Endothelial cell of umbilical vein (primary cell): ENCODE results near the gene MAGIX. TPM values are rescaled to one million over a fixed set of nuclear protein-coding genes. Genes with fewer than 3 reads are reported as not detected.

ENCODE experiments used
- BruUV-seq: library from RNA; stranded (reverse); fragments of 400-500 nt; replicated peaks from 2 replicates; lab custom pipeline; 2021; lab: Mats Ljungman, UMichigan
- CTCF ChIA-PET: fragments of 300-600, 350-600 bp; sonication (Branson Sonifier 250); formaldehyde crosslinking; loops from one replicate; lab custom pipeline; 2021; ENCODE audit warnings: antibody characterized with exemption, inconsistent platforms; lab: Charles Lee
- POLR2A ChIA-PET: fragments of 300-600, 350-600 bp; sonication (Branson Sonifier 250); formaldehyde crosslinking; loops from one replicate; lab custom pipeline; 2021; ENCODE audit warnings: antibody characterized with exemption, inconsistent platforms; lab: Charles Lee
- DNase-seq: peaks from one replicate; pipeline ENCODE4 v3.0.0-alpha.2; 2011; ENCODE audit warnings: low read depth, low spot score
- FAIRE-seq: peaks from 2 replicates; lab custom pipeline; 2011; peaks lifted over from hg19 to GRCh38; lab: Jason Lieb, UNC
- H2AFZ ChIP-seq: 2 replicates; pipeline ENCODE4 v1.6.0; 2012; ENCODE audit warnings: low read depth, low read length, control low read depth, inconsistent platforms
- H3K27ac ChIP-seq: 2 replicates; pipeline ENCODE4 v1.5.1; 2011; ENCODE audit warnings: low read depth, mild to moderate bottlenecking, control low read depth, low read length, moderate library complexity; ENCODE audit not compliant: insufficient read depth
- H3K27me3 ChIP-seq, 2 experiments: 2 replicates each; pipeline versions ENCODE4 v1.6.0 to v1.6.1; 2011; ENCODE audit warnings: low read length in 2 of 2, mixed read lengths in 1 of 2; ENCODE audit not compliant: control insufficient read depth in 2 of 2, insufficient read depth in 2 of 2
- H3K36me3 ChIP-seq, 2 experiments: 2 replicates in 1 of 2; 3 replicates in 1 of 2; pipeline ENCODE4 v1.5.1; 2011; ENCODE audit warnings: low read length in 2 of 2, mild to moderate bottlenecking in 1 of 2, moderate library complexity in 1 of 2; ENCODE audit not compliant: control insufficient read depth in 2 of 2, insufficient read depth in 2 of 2; ENCODE audit errors: extremely low read depth in 1 of 2
- H3K4me1 ChIP-seq: 3 replicates; pipeline ENCODE4 v1.5.1; 2011; ENCODE audit warnings: mild to moderate bottlenecking, low read length; ENCODE audit not compliant: control insufficient read depth, insufficient read depth; ENCODE audit errors: extremely low read depth
- H3K4me2 ChIP-seq: 2 replicates; pipeline ENCODE4 v1.6.1; 2011; ENCODE audit warnings: low read length, control low read depth, mixed read lengths; ENCODE audit not compliant: insufficient read depth
- H3K4me3 ChIP-seq, 3 experiments: fragments of 200-600 bp in 1 of 3; sonication (generic), shearing (Covaris generic) in 1 of 3; replicated peaks in 1 of 3; 2 replicates each; pipeline ENCODE4 v1.5.1; 2011 to 2016; ENCODE audit warnings: control low read depth in 3 of 3, low read length in 3 of 3, mild to moderate bottlenecking in 2 of 3, inconsistent platforms in 1 of 3, low read depth in 1 of 3, moderate library complexity in 1 of 3; ENCODE audit not compliant: insufficient read depth in 1 of 3
- H3K79me2 ChIP-seq: 2 replicates; pipeline ENCODE4 v1.6.0; 2012; ENCODE audit warnings: low read length, inconsistent platforms; ENCODE audit not compliant: control insufficient read depth, insufficient read depth
- H3K9ac ChIP-seq: replicated peaks from 2 replicates; pipeline ENCODE3; 2011; ENCODE audit warnings: low read length, control low read depth; ENCODE audit not compliant: insufficient read depth; ENCODE audit errors: extremely low read depth
- H3K9me1 ChIP-seq: replicated peaks from 3 replicates; pipeline ENCODE4 v1.6.0; 2011; ENCODE audit warnings: mild to moderate bottlenecking, low read length; ENCODE audit not compliant: control insufficient read depth, insufficient read depth; ENCODE audit errors: extremely low read depth
- H3K9me3 ChIP-seq: replicated peaks from 2 replicates; pipeline ENCODE4 v1.5.1; 2012; ENCODE audit warnings: low read length, inconsistent platforms; ENCODE audit not compliant: control insufficient read depth, insufficient read depth
- H4K20me1 ChIP-seq: replicated peaks from 2 replicates; pipeline ENCODE3; 2011; ENCODE audit warnings: mild to moderate bottlenecking, low read length; ENCODE audit not compliant: control insufficient read depth, insufficient read depth; ENCODE audit errors: extremely low read depth
- CTCF ChIP-seq, 2 donors: IDR thresholded peaks; 1 replicate in 1 of 2; 2 replicates in 1 of 2; pipeline ENCODE4 v1.5.1; 2011; ENCODE audit warnings: low read length in 2 of 2, mild to moderate bottlenecking in 2 of 2, moderate library complexity in 2 of 2, control low read depth in 1 of 2, inconsistent platforms in 1 of 2, low read depth in 1 of 2; ENCODE audit not compliant: insufficient read depth in 1 of 2; ENCODE audit errors: extremely low read depth in 1 of 2
- EZH2 ChIP-seq: IDR thresholded peaks from 2 replicates; pipeline ENCODE4 v1.6.1; 2012; ENCODE audit warnings: borderline replicate concordance, low read depth, mild to moderate bottlenecking, moderate library complexity, low read length, inconsistent platforms; ENCODE audit not compliant: severe bottlenecking
- FOS ChIP-seq: IDR thresholded peaks from 2 replicates; pipeline ENCODE4 v1.6.1; 2011; ENCODE audit warnings: mild to moderate bottlenecking, low read length, moderate library complexity, borderline replicate concordance; ENCODE audit not compliant: insufficient read depth
- GATA2 ChIP-seq: IDR thresholded peaks from 2 replicates; pipeline ENCODE4 v1.7.0; 2011; ENCODE audit warnings: low read depth, mild to moderate bottlenecking, moderate library complexity, mixed read lengths, low read length; ENCODE audit not compliant: insufficient read length, insufficient read depth
- JUN ChIP-seq: IDR thresholded peaks from 2 replicates; pipeline ENCODE4 v1.6.1; 2011; ENCODE audit warnings: borderline replicate concordance, low read depth; ENCODE audit not compliant: insufficient read length, insufficient read depth
- MAX ChIP-seq: IDR thresholded peaks from 2 replicates; pipeline ENCODE4 v1.6.1; 2011; ENCODE audit not compliant: insufficient read depth, insufficient read length
- MYC ChIP-seq: IDR thresholded peaks from one replicate; pipeline ENCODE4 v1.6.1; 2011; ENCODE audit warnings: mild to moderate bottlenecking, low read depth, low read length
- POLR2A ChIP-seq: IDR thresholded peaks from 2 replicates; pipeline ENCODE4 v1.6.1; 2012; ENCODE audit warnings: low read depth, mild to moderate bottlenecking, control low read depth, low read length
- POLR2AphosphoS5 ChIP-seq: IDR thresholded peaks from 2 replicates; pipeline ENCODE4 v1.6.1; 2012; ENCODE audit warnings: low read depth, mild to moderate bottlenecking, control low read depth, low read length, moderate library complexity; ENCODE audit not compliant: insufficient read depth
- dilution Hi-C: fragments of 300-500 bp; cut with MboI; formaldehyde crosslinking; loops from one replicate; pipeline ENCODE4 v1.15.0; 2019; ENCODE audit warnings: low sequenced_read_pairs; ENCODE audit not compliant: extremely low pct_ligation_motif_present
- intact Hi-C: fragments of 100-400 bp; cut with micrococcal nuclease; formaldehyde crosslinking; loops from one replicate; pipeline ENCODE4 v1.10.0; 2022
- polyA plus RNA-seq, 4 experiments: library from polyadenylated mRNA; depleted of rRNA in 3 of 4; stranded (reverse) in 3 of 4; unstranded in 1 of 4; fragments of >200 nt; gene quantifications; 2 replicates each; pipeline versions ENCODE4 v1.2.1 to v1.2.3, GENCODE V29; 2011 to 2012; ENCODE audit warnings: missing spikeins in 1 of 4
- total RNA-seq: library from RNA; stranded (reverse); gene quantifications from 2 replicates; pipeline ENCODE4 v1.2.3, GENCODE V29; 2021

Gene MAGIX
- total and polyA plus RNA-seq, 2 donors (not counting 3 experiments of a cell fraction or from before 2014, with no cell fraction given), result 0.77 to 0.88 TPM

- no peak overlapping the region for H3K4me2 ChIP-seq
- intact Hi-C loops, result no loop called here
- no peak overlapping the region for H2AFZ ChIP-seq
- H3K79me2 ChIP-seq, result no peaks in the 10 kb centered on the region
- no peaks in the 10 kb centered on the region for H3K9me1 ChIP-seq
- H4K20me1 ChIP-seq, result no peaks in the 10 kb centered on the region
- no TSS peak for BruUV-seq
- no peak overlapping the region for H3K9ac ChIP-seq
- no peak for TF ChIP-seq MAX
- TF ChIP-seq CTCF (IDR thresholded peaks at IDR 0.05; ENCODE audit: extremely low read depth in 1 of 2, insufficient read depth in 1 of 2, low read depth in 1 of 2, low read length in 2 of 2), result no peak
- no peak for TF ChIP-seq POLR2A
- no peak overlapping the region for H3K4me3 ChIP-seq
- FAIRE-seq, result no peak
- dilution Hi-C loops, result no loop called here
- CTCF ChIA-PET, result no interaction called here
- DNase-seq, result no peak
- peaks cover 3% of the 10 kb centered on the region for H3K4me1 ChIP-seq
- no peaks in the 10 kb centered on the region for H3K36me3 ChIP-seq
- H3K27ac ChIP-seq, result no peak overlapping the region
- peaks cover 0 to 2% of the 10 kb centered on the region in 2 experiments for H3K27me3 ChIP-seq
- H3K9me3 ChIP-seq, result no peaks in the 10 kb centered on the region
- POLR2A ChIA-PET, result no interaction called here
These were observed 35.1 kb downstream of the MAGIX start for GRCh38 chrX:49197543-49198087.

- dilution Hi-C loops, result no loop called here
- TF ChIP-seq EZH2 (no peak), MYC (no peak), POLR2AphosphoS5 (no peak), FOS (no peak), JUN (no peak), GATA2 (no peak), POLR2A (no peak), CTCF (IDR thresholded peaks at IDR 0.05; ENCODE audit: extremely low read depth in 1 of 2, insufficient read depth in 1 of 2, low read depth in 1 of 2, low read length in 2 of 2) (no peak)
- FAIRE-seq, result no peak
- no peaks in the 10 kb centered on the region for H3K36me3 ChIP-seq
- H3K9ac ChIP-seq, result no peak overlapping the region
- H3K4me3 ChIP-seq, result no peak overlapping the region
- no peak overlapping the region for H3K4me2 ChIP-seq
- CTCF ChIA-PET, result no interaction called here
- intact Hi-C loops, result no loop called here
- peaks cover 3% of the 10 kb centered on the region for H3K4me1 ChIP-seq
- BruUV-seq, result no TSS peak
- H3K27me3 ChIP-seq, result peaks cover 0 to 2% of the 10 kb centered on the region in 2 experiments
- H3K27ac ChIP-seq, result no peak overlapping the region
- no peak for DNase-seq
- no peaks in the 10 kb centered on the region for H3K9me3 ChIP-seq
- H3K9me1 ChIP-seq, result no peaks in the 10 kb centered on the region
- H4K20me1 ChIP-seq, result no peaks in the 10 kb centered on the region
- no peak overlapping the region for H2AFZ ChIP-seq
- no peaks in the 10 kb centered on the region for H3K79me2 ChIP-seq
- POLR2A ChIA-PET, result no interaction called here
These were observed 36.2 kb downstream of the MAGIX start for GRCh38 chrX:49198540-49199314.
